Ecto neural progenitor cell (in vitro differentiated cells): ENCODE measurements around the gene SOX5.
A peak's percentile ranks its signal among the peaks of the same experiment; 100 is the strongest.

Source experiments
- DNase-seq: peaks from one replicate; pipeline ENCODE4 v3.0.0-alpha.2; 2018; ENCODE audit warnings: low spot score

SOX5 gene

GRCh38 chr12:23684121-23684520, 265.3 kb downstream of the SOX5 start:
- DNase-seq = no peak

- no peak for DNase-seq
These were observed 268.2 kb downstream of the SOX5 start for GRCh38 chr12:23681237-23681636.

GRCh38 chr12:23674064-23674463, 275.4 kb downstream of the SOX5 start:
- no peak for DNase-seq

GRCh38 chr12:23671881-23672280, 277.6 kb downstream of the SOX5 start:
- no peak for DNase-seq

- no peak for DNase-seq
These were observed 278.8 kb downstream of the SOX5 start for GRCh38 chr12:23670684-23671083.

GRCh38 chr12:23669691-23670090, 279.8 kb downstream of the SOX5 start:
- DNase-seq = no peak

GRCh38 chr12:23666866-23667265, 282.6 kb downstream of the SOX5 start:
- no peak for DNase-seq

GRCh38 chr12:23662966-23663365, 286.5 kb downstream of the SOX5 start:
- no peak for DNase-seq

- no peak for DNase-seq
These were observed 290.3 kb downstream of the SOX5 start for GRCh38 chr12:23659131-23659530.

- no peak for DNase-seq
These were observed 291.9 kb downstream of the SOX5 start for GRCh38 chr12:23657598-23657997.

- no peak for DNase-seq
These were observed 293.6 kb downstream of the SOX5 start for GRCh38 chr12:23655884-23656283.

- DNase-seq = no peak
These were observed 294.4 kb downstream of the SOX5 start for GRCh38 chr12:23655112-23655511.

- DNase-seq = no peak
These were observed 300.9 kb downstream of the SOX5 start for GRCh38 chr12:23648546-23648945.

GRCh38 chr12:23640754-23641153, 308.7 kb downstream of the SOX5 start:
- DNase-seq = peak; percentile 54

GRCh38 chr12:23634344-23634743, 315.1 kb downstream of the SOX5 start:
- DNase-seq = no peak

- DNase-seq = no peak
These were observed 317.6 kb downstream of the SOX5 start for GRCh38 chr12:23631786-23632377.

- no peak for DNase-seq
These were observed 318.9 kb downstream of the SOX5 start for GRCh38 chr12:23630524-23630923.

GRCh38 chr12:23628806-23629205, 320.7 kb downstream of the SOX5 start:
- DNase-seq = no peak

- DNase-seq = no peak
These were observed 322.7 kb downstream of the SOX5 start for GRCh38 chr12:23626791-23627190.

- no peak for DNase-seq
These were observed 327.6 kb downstream of the SOX5 start for GRCh38 chr12:23621900-23622299.

- no peak for DNase-seq
These were observed 330.8 kb downstream of the SOX5 start for GRCh38 chr12:23618718-23619117.

- DNase-seq = no peak
These were observed 331.7 kb downstream of the SOX5 start for GRCh38 chr12:23617749-23618148.

- DNase-seq = no peak
These were observed 335.2 kb downstream of the SOX5 start for GRCh38 chr12:23614280-23614679.

GRCh38 chr12:23611320-23611719, 338.1 kb downstream of the SOX5 start:
- no peak for DNase-seq

GRCh38 chr12:23600919-23601318, 348.6 kb downstream of the SOX5 start:
- DNase-seq = no peak
